GM18499 (cell line): ENCODE data around the gene AFAP1.

Experiments used
- ATAC-seq: cut with Tn5 transposase; IDR thresholded peaks from one replicate; pipeline ENCODE4 v1.9.1; 2021; ENCODE audit warnings: moderate number of reproducible peaks; ENCODE audit not compliant: insufficient read depth, unreplicated experiment

The AFAP1 gene

GRCh38 chr4:7828011-7828720 lies 111.5 kb downstream of the AFAP1 start:
- no peak for ATAC-seq

DNA sequence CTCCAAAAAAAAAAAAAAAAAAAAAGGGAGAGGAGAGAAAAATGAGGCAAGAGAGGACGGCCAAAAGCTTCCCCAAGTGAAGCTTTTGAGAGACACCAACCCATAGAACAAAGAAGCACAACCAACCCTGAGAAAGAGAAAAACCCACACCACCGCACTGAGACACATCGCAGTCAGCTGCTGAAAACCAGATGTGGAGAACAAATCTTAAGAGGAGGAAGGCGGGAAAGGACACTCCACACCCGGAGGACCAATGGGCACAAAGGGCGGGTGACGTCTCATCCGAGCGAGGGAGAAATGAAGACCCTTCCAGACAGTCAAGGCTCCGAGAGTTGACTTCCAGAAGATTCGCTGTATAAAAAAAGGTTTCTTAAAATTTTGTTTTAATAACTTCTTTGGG lies 112.1 kb downstream of the AFAP1 start:
- no peak for ATAC-seq

- ATAC-seq: no peak
These were observed 112.8 kb downstream of the AFAP1 start for GRCh38 chr4:7826909-7827306.

GRCh38 chr4:7826176-7826908 lies 113.3 kb downstream of the AFAP1 start:
- ATAC-seq: no peak

GRCh38 chr4:7824218-7824617 lies 115.4 kb downstream of the AFAP1 start:
- ATAC-seq: no peak

- no peak for ATAC-seq
These were observed 116.2 kb downstream of the AFAP1 start for GRCh38 chr4:7823416-7823824.

DNA sequence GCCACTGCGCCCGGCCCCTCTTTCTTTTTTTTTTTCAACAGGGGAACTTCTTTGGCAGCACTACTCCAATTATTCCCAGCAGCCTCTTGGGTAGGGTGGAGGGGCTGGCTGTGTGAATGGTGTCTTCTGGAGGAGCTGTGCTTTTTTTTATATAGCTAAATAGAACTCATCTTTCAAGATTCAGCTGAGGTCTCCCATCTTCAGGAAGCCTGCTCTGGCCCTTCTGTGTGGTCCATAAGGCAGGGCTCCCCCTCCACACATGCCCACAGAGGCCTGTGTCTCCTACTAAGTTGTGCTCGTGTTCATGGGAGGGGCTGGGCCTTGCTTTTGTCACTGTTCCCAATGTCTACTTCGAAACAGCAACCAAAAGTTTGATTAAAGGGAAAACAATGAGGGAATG lies 116.8 kb downstream of the AFAP1 start:
- ATAC-seq: no peak

DNA sequence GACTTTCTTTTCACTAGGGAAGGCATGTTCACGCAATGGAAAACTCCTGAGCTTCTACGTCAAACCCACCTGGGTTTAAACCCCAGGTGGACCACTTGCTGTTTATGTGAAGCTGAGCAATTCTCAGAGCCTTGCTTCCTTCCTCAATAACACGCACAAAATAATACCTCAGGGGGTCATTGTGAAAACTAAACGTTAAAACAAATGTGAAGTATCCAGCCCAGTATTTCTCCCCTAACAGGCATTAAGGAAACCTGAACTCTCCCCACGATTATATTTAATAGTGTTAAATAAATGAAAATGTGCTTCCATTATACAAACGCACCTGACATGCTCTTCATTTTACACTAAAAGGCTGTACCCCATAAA lies 117.5 kb downstream of the AFAP1 start:
- ATAC-seq: no peak

DNA sequence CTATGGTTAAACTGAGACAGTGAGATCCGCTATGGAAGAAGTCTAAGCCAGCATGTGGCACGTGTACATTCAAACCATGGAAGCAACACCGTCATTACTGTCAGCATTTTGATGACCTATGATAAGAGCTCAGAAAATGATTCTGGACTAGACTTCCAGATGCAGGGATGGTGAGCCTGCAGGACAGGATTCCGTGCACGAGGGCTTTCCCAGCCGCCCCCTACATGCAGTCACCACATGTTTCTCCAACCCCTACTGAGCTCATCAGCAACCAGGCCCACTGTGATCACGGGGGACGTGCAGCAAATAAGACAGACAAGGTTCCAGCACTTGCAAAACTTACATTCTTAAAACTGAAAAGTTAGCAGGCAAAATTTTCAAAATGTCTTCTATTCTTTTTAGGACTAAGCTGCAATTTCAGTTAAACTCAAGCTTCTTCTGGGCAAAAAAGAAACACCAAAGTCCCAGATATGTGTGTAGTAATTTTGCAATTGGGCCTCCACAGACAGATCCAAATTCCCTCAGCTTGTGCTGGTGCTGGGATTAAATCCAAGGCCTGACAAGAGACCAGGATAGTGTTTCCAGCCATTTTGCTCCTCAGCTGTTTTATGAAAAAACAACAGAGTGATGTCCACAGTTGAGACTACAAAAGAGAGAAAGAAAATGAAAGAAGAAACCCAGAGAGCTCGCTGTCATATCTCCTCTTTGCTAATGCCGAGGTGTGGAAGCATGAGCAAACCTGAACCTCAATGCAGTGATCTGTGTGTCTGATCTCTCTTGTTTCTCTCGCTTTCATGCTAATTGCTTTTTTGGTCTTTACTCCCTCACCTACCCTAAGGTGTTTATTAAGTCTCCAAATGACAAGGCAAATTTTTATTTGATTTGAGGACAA lies 118.2 kb downstream of the AFAP1 start:
- ATAC-seq: no peak

GRCh38 chr4:7820031-7820818 lies 119.4 kb downstream of the AFAP1 start:
- no peak for ATAC-seq

DNA sequence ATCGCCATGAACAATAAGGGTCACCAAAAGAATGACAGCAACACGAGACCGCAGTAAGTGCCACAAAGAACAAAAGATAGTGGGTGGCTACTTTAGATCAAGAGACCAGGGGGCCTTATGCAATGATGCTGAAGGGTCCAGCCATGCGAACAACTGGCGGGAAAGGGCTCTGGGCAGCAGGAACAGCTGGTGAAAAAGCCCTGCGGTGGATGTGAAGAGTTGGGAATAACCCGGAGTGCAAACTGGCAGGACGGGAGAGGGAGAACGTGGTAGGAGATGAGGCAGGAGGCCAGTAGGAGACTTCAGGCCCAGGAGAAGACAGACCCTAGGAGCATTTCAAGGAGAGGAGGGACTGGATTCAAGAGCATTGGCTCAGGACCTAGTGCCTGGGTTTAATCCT lies 120.2 kb downstream of the AFAP1 start:
- no peak for ATAC-seq

DNA sequence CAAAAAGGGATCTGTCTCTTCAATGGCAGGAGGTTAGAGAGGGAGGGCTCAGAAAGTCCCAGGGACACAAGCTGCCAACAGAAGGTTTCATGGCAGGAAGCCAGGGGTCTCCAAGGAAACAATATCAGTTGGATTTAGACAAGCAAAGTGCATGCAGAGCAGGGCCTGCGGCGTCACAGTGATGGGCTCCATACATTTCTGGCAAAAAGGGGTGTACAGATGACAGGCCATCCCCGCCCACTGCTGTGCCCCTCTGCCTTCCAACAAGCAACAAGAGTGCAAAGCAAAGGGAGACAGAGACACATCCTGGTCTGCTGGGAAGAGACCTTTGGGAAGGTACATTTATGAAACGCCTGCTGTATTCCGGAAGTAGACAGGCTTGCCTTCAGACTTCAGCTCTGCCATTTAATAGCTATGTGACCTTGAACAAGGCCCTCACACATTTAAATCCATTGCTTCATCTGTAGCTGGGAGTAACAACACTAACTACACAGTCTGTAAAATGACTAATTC lies 121.2 kb downstream of the AFAP1 start:
- ATAC-seq: no peak

- no peak for ATAC-seq
These were observed 121.7 kb downstream of the AFAP1 start for GRCh38 chr4:7817877-7818398.

DNA sequence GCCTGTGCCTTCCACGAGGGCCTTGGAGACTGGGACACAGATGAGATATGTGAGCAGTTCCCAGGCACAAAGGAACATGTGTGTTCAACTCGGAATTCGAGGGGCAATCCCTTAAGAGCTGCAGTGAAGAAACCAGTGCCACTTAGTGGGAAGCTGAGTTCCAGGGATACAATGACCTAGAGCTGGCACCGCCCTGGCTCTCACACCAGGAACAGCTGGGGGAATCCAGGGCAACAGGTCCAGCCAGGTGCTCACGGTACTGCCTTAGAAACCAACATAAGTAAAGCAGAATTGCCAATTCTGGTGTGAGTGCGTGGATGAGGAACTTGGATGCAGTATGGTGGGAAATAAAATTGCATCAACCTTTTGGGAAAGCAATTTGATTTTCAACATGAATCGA lies 122.9 kb downstream of the AFAP1 start:
- ATAC-seq: no peak

GRCh38 chr4:7815981-7816380 lies 123.7 kb downstream of the AFAP1 start:
- ATAC-seq: no peak

DNA sequence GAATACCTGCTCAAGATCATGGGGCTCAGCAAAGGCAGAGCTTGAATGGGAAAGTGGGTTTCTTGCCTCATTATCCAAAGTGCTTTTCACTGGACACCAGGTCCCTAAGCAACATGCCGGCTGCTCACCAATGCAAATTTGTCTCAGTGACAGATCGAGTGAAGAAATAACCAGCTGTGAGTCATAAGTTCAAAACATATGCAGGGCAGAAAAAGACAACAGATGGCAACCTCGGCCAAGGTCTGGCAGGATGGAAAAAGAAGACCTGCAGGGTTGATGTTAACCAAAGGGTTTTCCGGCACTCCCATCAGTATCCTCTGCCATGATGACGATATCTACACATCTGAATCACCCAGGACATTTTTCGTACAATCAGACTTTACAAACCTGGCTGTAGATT lies 124.1 kb downstream of the AFAP1 start:
- no peak for ATAC-seq

- ATAC-seq: no peak
These were observed 125.2 kb downstream of the AFAP1 start for GRCh38 chr4:7814451-7814850.

GRCh38 chr4:7813674-7814073 lies 126.0 kb downstream of the AFAP1 start:
- no peak for ATAC-seq

GRCh38 chr4:7812921-7813320 lies 126.7 kb downstream of the AFAP1 start:
- ATAC-seq: no peak
